K562 (cell line): ENCODE measurements around the gene DNASE2. TPM values are rescaled to one million over a fixed set of nuclear protein-coding genes. Genes with fewer than 3 reads are reported as not detected.

Experiments
- ATAC-seq: fragments of 200-7000 bp; cut with Tn5 transposase; 3 replicates; pipeline ENCODE4 v1.9.1; 2020; ENCODE audit warnings: moderate library complexity
- BruUV-seq: library from RNA; stranded (reverse); fragments of 400-500 nt; replicated peaks from 2 replicates; lab custom pipeline; 2021; lab: Mats Ljungman, UMichigan
- CTCF ChIA-PET: fragments of 300-600 bp; formaldehyde crosslinking; extraction: SDS; loops from one replicate; lab custom pipeline; 2021; ENCODE audit warnings: low intra/inter-chr PET ratio; lab: Yijun Ruan, JAX
- POLR2A ChIA-PET: fragments of 300-600, 350-650 bp; sonication (Branson Sonifier 250); formaldehyde crosslinking; extraction: SDS; loops from one replicate; lab custom pipeline; 2021; ENCODE audit warnings: antibody characterized with exemption, inconsistent platforms; lab: Yijun Ruan, JAX
- DNase-seq, 4 experiments: peaks; one replicate each; pipeline versions ENCODE4 v3.0.0 to v3.0.0-alpha.2; 2011 to 2018; ENCODE audit warnings: low spot score in 3 of 4, mixed read lengths in 3 of 4; ENCODE audit errors: extremely low read depth in 1 of 4
- FAIRE-seq: peaks from 2 replicates; lab custom pipeline; 2011; peaks lifted over from hg19 to GRCh38; lab: Jason Lieb, UNC
- H2AFZ ChIP-seq: 2 replicates; pipeline ENCODE4 v1.6.0; 2011; ENCODE audit warnings: low read depth, low read length, control low read depth, inconsistent platforms
- H3K27ac ChIP-seq: fragments of 200-600 bp; 3 replicates; pipeline ENCODE4 v1.8.0; 2011; ENCODE audit warnings: low read depth, mild to moderate bottlenecking, control low read depth, inconsistent platforms, low read length, moderate library complexity, mixed read lengths; ENCODE audit errors: extremely low read depth
- H3K27me3 ChIP-seq, 2 experiments: fragments of 300-600 bp in 1 of 2; 2 replicates in 1 of 2; 3 replicates in 1 of 2; pipeline versions ENCODE4 v1.6.0 to v1.8.0; 2011; ENCODE audit warnings: inconsistent platforms in 2 of 2, low read length in 2 of 2, mild to moderate bottlenecking in 1 of 2, mixed read lengths in 1 of 2, moderate library complexity in 1 of 2; ENCODE audit not compliant: control insufficient read depth in 2 of 2, insufficient read depth in 2 of 2
- H3K36me3 ChIP-seq: fragments of 300-600 bp; 3 replicates; pipeline ENCODE4 v1.8.0; 2011; ENCODE audit warnings: mild to moderate bottlenecking, low read length, inconsistent platforms; ENCODE audit not compliant: control insufficient read depth, insufficient read depth
- H3K4me1 ChIP-seq, 2 experiments: fragments of 200-600 bp in 1 of 2; replicated peaks in 1 of 2; 2 replicates in 1 of 2; 3 replicates in 1 of 2; pipeline versions ENCODE4 v1.5.1 to v1.8.0; 2011; ENCODE audit warnings: inconsistent platforms in 2 of 2, low read length in 2 of 2, mild to moderate bottlenecking in 1 of 2, mixed read lengths in 1 of 2, moderate library complexity in 1 of 2; ENCODE audit not compliant: control insufficient read depth in 2 of 2, insufficient read depth in 2 of 2
- H3K4me2 ChIP-seq: 2 replicates; pipeline ENCODE4 v1.6.1; 2011; ENCODE audit warnings: low read length, control low read depth, inconsistent platforms, mixed read lengths; ENCODE audit not compliant: insufficient read depth
- H3K4me3 ChIP-seq: fragments of 200-600 bp; sonication (generic), shearing (Covaris generic); 2 replicates; pipeline ENCODE4 v1.5.1; 2016; ENCODE audit warnings: control low read depth, inconsistent platforms
- H3K79me2 ChIP-seq: fragments of 200-600 bp; 3 replicates; pipeline ENCODE4 v1.8.0; 2011; ENCODE audit warnings: low read length, inconsistent platforms; ENCODE audit not compliant: control insufficient read depth, insufficient read depth
- H3K9ac ChIP-seq, 2 experiments: 2 replicates each; pipeline versions ENCODE4 v1.6.0 to v1.6.1; 2011; ENCODE audit warnings: low read depth in 2 of 2, low read length in 2 of 2, control low read depth in 1 of 2, inconsistent platforms in 1 of 2, mild to moderate bottlenecking in 1 of 2, mixed read lengths in 1 of 2; ENCODE audit not compliant: insufficient read depth in 1 of 2
- H3K9me1 ChIP-seq: one replicate; pipeline ENCODE4 v1.6.0; 2011; ENCODE audit warnings: inconsistent platforms, mild to moderate bottlenecking, low read length, moderate library complexity; ENCODE audit not compliant: control insufficient read depth, insufficient read depth
- H3K9me3 ChIP-seq: replicated peaks from 2 replicates; pipeline ENCODE4 v1.5.1; 2011; ENCODE audit warnings: low read depth, low read length, inconsistent platforms; ENCODE audit not compliant: control insufficient read depth, insufficient read depth
- H4K20me1 ChIP-seq: replicated peaks from 2 replicates; pipeline ENCODE4 v1.6.1; 2011; ENCODE audit warnings: low read length, inconsistent platforms, mixed read lengths; ENCODE audit not compliant: control insufficient read depth, insufficient read depth
- ARHGAP35 ChIP-seq: fragments of 450-650 bp; IDR thresholded peaks from 2 replicates; pipeline ENCODE4 v1.6.1; 2018; ENCODE audit not compliant: partially characterized antibody
- BRF1 ChIP-seq: IDR thresholded peaks from 3 replicates; pipeline ENCODE4 v1.6.1; 2011; ENCODE audit warnings: borderline replicate concordance, mild to moderate bottlenecking; ENCODE audit not compliant: insufficient read length; ENCODE audit errors: extremely low read depth
- CBFB ChIP-seq: sonication (generic); formaldehyde crosslinking; IDR thresholded peaks from 2 replicates; pipeline ENCODE4 v1.4.0; 2020; ENCODE audit warnings: mild to moderate bottlenecking, missing genetic modification reagents
- CBX1 ChIP-seq: sonication (generic); IDR thresholded peaks from 2 replicates; pipeline ENCODE4 v1.6.1; 2016; ENCODE audit warnings: antibody characterized with exemption, low read depth, mild to moderate bottlenecking
- CREM ChIP-seq: IDR thresholded peaks from 2 replicates; pipeline ENCODE4 v1.6.1; 2014; ENCODE audit warnings: antibody characterized with exemption, low read depth
- GABPB2 ChIP-seq: fragments of 250-450 bp; sonication (Bioruptor Pico); conservative IDR thresholded peaks from 2 replicates; pipeline ENCODE4 v1.5.1; 2021; ENCODE audit warnings: mild to moderate bottlenecking
- HSF4 ChIP-seq: fragments of 250-450 bp; sonication (Bioruptor Pico); IDR thresholded peaks from 2 replicates; pipeline ENCODE4 v2.1.2; 2022; ENCODE audit warnings: mild to moderate bottlenecking, moderate library complexity, borderline replicate concordance
- KDM4B ChIP-seq, 2 experiments: fragments of 450-650 bp in 1 of 2; sonication (generic) in 1 of 2; IDR thresholded peaks; 2 replicates each; pipeline ENCODE4 v1.6.1; 2016 to 2017; ENCODE audit warnings: borderline replicate concordance in 2 of 2, antibody characterized with exemption in 1 of 2, low read depth in 1 of 2, mild to moderate bottlenecking in 1 of 2
- KLF6 ChIP-seq: fragments of 250-450 bp; sonication (Bioruptor Pico); IDR thresholded peaks from 2 replicates; pipeline ENCODE4 v1.4.0; 2020; ENCODE audit warnings: mild to moderate bottlenecking, moderate library complexity, borderline replicate concordance
- MAFF ChIP-seq: IDR thresholded peaks from 2 replicates; pipeline ENCODE4 v1.6.1; 2012; ENCODE audit warnings: low read length, improper control_type of control experiment
- MBD2 ChIP-seq: sonication (generic); IDR thresholded peaks from 2 replicates; pipeline ENCODE4 v1.6.1; 2016; ENCODE audit warnings: low read depth, borderline replicate concordance
- NCOA4 ChIP-seq: fragments of 450-650 bp; IDR thresholded peaks from 2 replicates; pipeline ENCODE4 v1.6.1; 2018; ENCODE audit warnings: mild to moderate bottlenecking; ENCODE audit not compliant: partially characterized antibody
- NFE2 ChIP-seq: IDR thresholded peaks from 2 replicates; pipeline ENCODE4 v1.6.1; 2014; ENCODE audit warnings: antibody characterized with exemption, low read depth
- SAFB ChIP-seq: fragments of 200-400 bp; formaldehyde crosslinking; IDR thresholded peaks from 2 replicates; pipeline ENCODE4 v1.6.1; 2017; ENCODE audit warnings: low read depth, low read length, borderline replicate concordance
- SNIP1 ChIP-seq: fragments of 450-650 bp; IDR thresholded peaks from 2 replicates; pipeline ENCODE4 v1.7.1; 2017; ENCODE audit warnings: low read depth, mild to moderate bottlenecking
- SP1 ChIP-seq: sonication (generic); formaldehyde crosslinking; IDR thresholded peaks from 2 replicates; pipeline ENCODE4 v1.8.1; 2022; ENCODE audit warnings: mild to moderate bottlenecking, missing genetic modification reagents
- STAT5B ChIP-seq: fragments of 250-450 bp; sonication (Bioruptor Pico); IDR thresholded peaks from 2 replicates; pipeline ENCODE4 v1.8.0; 2021; ENCODE audit warnings: mild to moderate bottlenecking, inconsistent platforms
- XRCC3 ChIP-seq: fragments of 450-650 bp; IDR thresholded peaks from 2 replicates; pipeline ENCODE4 v1.6.1; 2017; ENCODE audit warnings: mild to moderate bottlenecking, moderate library complexity
- ZBTB34 ChIP-seq: fragments of 250-450 bp; sonication (Bioruptor Pico); IDR thresholded peaks from 2 replicates; pipeline ENCODE4 v1.8.0; 2021; ENCODE audit warnings: mild to moderate bottlenecking, moderate library complexity
- ZNF124 ChIP-seq: sonication (generic); formaldehyde crosslinking; IDR thresholded peaks from 2 replicates; pipeline ENCODE4 v1.8.1; 2022; ENCODE audit warnings: missing genetic modification reagents
- ZNF311 ChIP-seq: fragments of 250-450 bp; sonication (Bioruptor Pico); IDR thresholded peaks from 2 replicates; pipeline ENCODE4 v1.4.0; 2020; ENCODE audit warnings: mild to moderate bottlenecking, moderate library complexity
- WGBS: fragments of 100-300 bp; shearing (Covaris generic); methylation state at CpG from one replicate; pipeline ENCODE4 v1.1.6; 2016; ENCODE audit warnings: low coverage, mixed read lengths; ENCODE audit not compliant: insufficient coverage; ENCODE audit errors: missing lambda C conversion rate; 5-methylcytosine and 5-hydroxymethylcytosine counted together
- in situ Hi-C: fragments of 300-500 bp; cut with MboI; formaldehyde crosslinking; loops from 4 replicates; pipeline ENCODE4 v1.15.0; 2018; ENCODE audit warnings: inconsistent platforms, mixed read lengths
- intact Hi-C: fragments of 100-400 bp; cut with micrococcal nuclease; formaldehyde crosslinking; loops from 2 replicates; pipeline ENCODE4 v1.14.2; 2022
- polyA plus RNA-seq, 8 experiments: library from polyadenylated mRNA; depleted of rRNA in 4 of 8; stranded (reverse) in 5 of 8; unstranded in 3 of 8; fragments of >200 nt; fragmentation: Nextera tagmentation in 2 of 8; fragmentation: Illumina TruSeq in 1 of 8; extraction: Ambion mirVana in 2 of 8; extraction: Trizol in 1 of 8; gene quantifications; 2 replicates each; pipeline versions ENCODE4 v1.2.1 to v1.2.3, GENCODE V29; 2011 to 2014; ENCODE audit warnings: inconsistent platforms in 1 of 8, missing spikeins in 1 of 8
- total RNA-seq, 7 experiments: library from RNA; depleted of rRNA in 6 of 7; stranded (reverse); fragments of >200 nt in 6 of 7; fragmentation: Illumina TruSeq in 2 of 7; extraction: Trizol in 2 of 7; gene quantifications; 2 replicates each; pipeline versions ENCODE4 v1.2.1 to v1.2.3, GENCODE V29; 2011 to 2021; ENCODE audit warnings: low replicate concordance in 1 of 7
- TF ChIP-seq, protein P1 (sequence below): sonication (generic); formaldehyde crosslinking; IDR thresholded peaks from 2 replicates; pipeline ENCODE4 v1.9.0; 2022; ENCODE audit warnings: mild to moderate bottlenecking, missing genetic modification reagents

Gene DNASE2
- total and polyA plus RNA-seq, 9 of the 15 experiments (the other 6 are each of a cell fraction or from before 2014, with no cell fraction given), result 4.4 to 27.0 (median 20.2) TPM

DNA sequence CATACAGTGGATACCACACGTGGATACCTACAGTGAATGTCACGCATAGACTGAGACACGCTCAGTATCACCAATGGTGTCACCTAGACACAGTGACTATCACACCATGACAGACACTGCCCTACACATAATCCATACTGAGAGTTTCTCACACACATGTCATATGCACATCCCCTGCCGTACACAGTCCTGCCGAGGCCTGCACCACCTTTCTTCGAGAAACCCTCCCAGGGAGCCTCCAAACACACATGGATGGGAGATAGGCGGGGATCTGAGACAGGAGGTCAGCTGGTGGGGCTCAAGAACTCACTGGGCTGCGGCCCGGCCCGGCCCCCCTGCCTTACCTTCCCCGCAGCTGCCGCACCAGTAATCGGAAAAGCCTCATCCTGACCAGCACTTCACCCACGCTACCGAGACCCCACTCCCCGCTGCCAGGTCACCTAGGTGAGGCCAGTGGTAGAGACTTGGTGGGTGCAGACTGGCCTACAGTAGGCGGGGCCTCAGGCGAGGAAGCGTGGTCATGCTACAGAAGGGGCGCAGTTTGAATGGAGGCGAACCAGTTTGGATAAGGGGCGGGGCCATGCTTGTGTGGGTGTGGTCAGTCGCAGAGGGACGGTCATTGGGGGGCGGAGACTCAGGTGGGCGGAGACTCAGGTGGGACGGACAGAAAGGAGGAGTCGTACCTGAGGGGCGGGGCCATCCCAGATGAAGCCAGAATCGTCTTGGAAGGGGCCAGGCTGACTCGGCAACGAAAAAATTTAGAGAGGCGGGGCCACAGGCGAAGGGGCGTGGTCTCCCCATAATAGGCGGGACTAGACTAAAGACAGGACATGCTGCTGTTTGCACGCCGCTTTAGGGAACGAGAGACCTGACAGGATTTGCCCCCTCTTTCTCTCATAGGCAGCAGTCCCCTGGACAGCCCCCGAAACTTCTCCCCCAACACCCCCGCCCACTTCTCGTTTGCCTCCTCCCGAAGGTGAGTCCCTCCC, 40.9 kb downstream of the DNASE2 start:
- H3K27ac ChIP-seq, result peak overlapping the region; percentile 69
- peak overlapping the region; percentile 82 for H3K4me2 ChIP-seq
- peak; percentile 93 to 97 (median 96) for DNase-seq
- peak overlapping the region; percentile 25 to 79 for H3K9ac ChIP-seq
- in situ Hi-C loops (no loop called here), intact Hi-C loops (loop anchor here (5.0 kb wide), 1 partner anchor 63 kb away; the partner anchor contains the start of gene HOOK2)
- POLR2A ChIA-PET, result no interaction called here
- peak overlapping the region; percentile 84 for H2AFZ ChIP-seq
- BruUV-seq, result no TSS peak
- H4K20me1 ChIP-seq, result peaks cover 6% of the 10 kb centered on the region; the same call in 1 of the 2 replicates
- ATAC-seq, result peak; percentile 85
- no peaks in the 10 kb centered on the region for H3K9me1 ChIP-seq
- H3K79me2 ChIP-seq, result peaks cover 20% of the 10 kb centered on the region
- no peaks in the 10 kb centered on the region; a peak in 1 of 5 replicates for H3K27me3 ChIP-seq
- peaks cover 35 to 52% of the 10 kb centered on the region in 2 experiments for H3K4me1 ChIP-seq
- WGBS, result 9% methylated on average over 41 of the region's 43 CpGs
- H3K36me3 ChIP-seq, result peaks cover 19% of the 10 kb centered on the region; the same call in 2 of the 3 replicates
- CTCF ChIA-PET, result no interaction called here
- no peaks in the 10 kb centered on the region for H3K9me3 ChIP-seq
- FAIRE-seq, result peak; percentile 96
- peak overlapping the region; percentile 57 for H3K4me3 ChIP-seq
- TF ChIP-seq SAFB, result no peak
- no peak for TF ChIP-seq ZNF124 (CRISPR knock-in tag)
- TF ChIP-seq SP1 (CRISPR knock-in tag), result peak; percentile 94
- TF ChIP-seq HSF4 (CRISPR knock-in tag), result no peak
- no peak for TF ChIP-seq MAFF
- TF ChIP-seq, protein P1, sequence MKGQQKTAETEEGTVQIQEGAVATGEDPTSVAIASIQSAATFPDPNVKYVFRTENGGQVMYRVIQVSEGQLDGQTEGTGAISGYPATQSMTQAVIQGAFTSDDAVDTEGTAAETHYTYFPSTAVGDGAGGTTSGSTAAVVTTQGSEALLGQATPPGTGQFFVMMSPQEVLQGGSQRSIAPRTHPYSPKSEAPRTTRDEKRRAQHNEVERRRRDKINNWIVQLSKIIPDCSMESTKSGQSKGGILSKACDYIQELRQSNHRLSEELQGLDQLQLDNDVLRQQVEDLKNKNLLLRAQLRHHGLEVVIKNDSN (CRISPR knock-in tag), result peak; percentile 54
- TF ChIP-seq MBD2, result no peak
- TF ChIP-seq CBFB (CRISPR knock-in tag), result no peak
- TF ChIP-seq ZNF311 (CRISPR knock-in tag), result no peak
- TF ChIP-seq NFE2, result peak; percentile 38; the same call in 1 of the 2 replicates
- TF ChIP-seq KDM4B (IDR thresholded peaks at IDR 0.05; ENCODE audit: borderline replicate concordance in 2 of 2, low read depth in 1 of 2), result no peak
- no peak; the same call in 1 of the 2 replicates for TF ChIP-seq XRCC3
- no peak for TF ChIP-seq GABPB2 (CRISPR knock-in tag)
- TF ChIP-seq NCOA4, result no peak
- TF ChIP-seq CREM, result peak; percentile 73
- no peak for TF ChIP-seq CBX1
- TF ChIP-seq KLF6 (CRISPR knock-in tag), result no peak
- TF ChIP-seq BRF1, result no peak
- TF ChIP-seq ZBTB34, result no peak
- no peak for TF ChIP-seq SNIP1
- no peak for TF ChIP-seq STAT5B (CRISPR knock-in tag)
- TF ChIP-seq ARHGAP35, result no peak
